ENCODE data around the gene RFX1. TPM values are rescaled to one million over a fixed set of nuclear protein-coding genes. Genes with fewer than 3 reads are reported as not detected.
A peak's percentile ranks its signal among the peaks of the same experiment; 100 is the strongest.

Gene RFX1
- total RNA-seq, 1 donor from 2014 or later: 4.7 TPM

GRCh38 chr19:14006766-14007562 is 844 bp upstream of the RFX1 start:
- H3K27ac ChIP-seq (ENCODE audit: low read depth, low read length): peak overlapping the region; percentile 99
- peaks cover 30 to 34% (median 33%) of the 10 kb centered on the region in 3 donors for H3K4me1 ChIP-seq (ENCODE audit: control insufficient read depth in 3 of 3, insufficient read depth in 3 of 3, low read length in 3 of 3)
- no peaks in the 10 kb centered on the region for H3K9me3 ChIP-seq (ENCODE audit: control insufficient read depth in 3 of 3, low read length in 3 of 3)
- H3K27me3 ChIP-seq (ENCODE audit: control insufficient read depth in 3 of 3, insufficient read depth in 3 of 3, low read length in 3 of 3): no peaks in the 10 kb centered on the region
- no peaks in the 10 kb centered on the region for H3K36me3 ChIP-seq (ENCODE audit: control insufficient read depth in 3 of 3, insufficient read depth in 3 of 3, low read length in 3 of 3)
- peak overlapping the region; percentile 94 to 99 (median 97) for H3K9ac ChIP-seq (ENCODE audit: low read depth in 1 of 3, low read length in 3 of 3)
- peak overlapping the region; percentile 87 to 97 (median 96) for H3K4me3 ChIP-seq (ENCODE audit: low read length in 3 of 3)

- H3K27me3 ChIP-seq (ENCODE audit: control insufficient read depth in 3 of 3, insufficient read depth in 3 of 3, low read length in 3 of 3): no peaks in the 10 kb centered on the region
- no peaks in the 10 kb centered on the region for H3K36me3 ChIP-seq (ENCODE audit: control insufficient read depth in 3 of 3, insufficient read depth in 3 of 3, low read length in 3 of 3)
- peaks cover 37 to 44% (median 38%) of the 10 kb centered on the region in 3 donors for H3K4me1 ChIP-seq (ENCODE audit: control insufficient read depth in 3 of 3, insufficient read depth in 3 of 3, low read length in 3 of 3)
- H3K9ac ChIP-seq (ENCODE audit: low read depth in 1 of 3, low read length in 3 of 3): peak overlapping the region; percentile 69 to 77 (median 74)
- no peaks in the 10 kb centered on the region for H3K9me3 ChIP-seq (ENCODE audit: control insufficient read depth in 3 of 3, low read length in 3 of 3)
- H3K27ac ChIP-seq (ENCODE audit: low read depth, low read length): peak overlapping the region; percentile 99
- peak overlapping the region; percentile 61 to 68 (median 62) for H3K4me3 ChIP-seq (ENCODE audit: low read length in 3 of 3)
These were observed 603 bp downstream of the RFX1 start for GRCh38 chr19:14005349-14006084.

DNA sequence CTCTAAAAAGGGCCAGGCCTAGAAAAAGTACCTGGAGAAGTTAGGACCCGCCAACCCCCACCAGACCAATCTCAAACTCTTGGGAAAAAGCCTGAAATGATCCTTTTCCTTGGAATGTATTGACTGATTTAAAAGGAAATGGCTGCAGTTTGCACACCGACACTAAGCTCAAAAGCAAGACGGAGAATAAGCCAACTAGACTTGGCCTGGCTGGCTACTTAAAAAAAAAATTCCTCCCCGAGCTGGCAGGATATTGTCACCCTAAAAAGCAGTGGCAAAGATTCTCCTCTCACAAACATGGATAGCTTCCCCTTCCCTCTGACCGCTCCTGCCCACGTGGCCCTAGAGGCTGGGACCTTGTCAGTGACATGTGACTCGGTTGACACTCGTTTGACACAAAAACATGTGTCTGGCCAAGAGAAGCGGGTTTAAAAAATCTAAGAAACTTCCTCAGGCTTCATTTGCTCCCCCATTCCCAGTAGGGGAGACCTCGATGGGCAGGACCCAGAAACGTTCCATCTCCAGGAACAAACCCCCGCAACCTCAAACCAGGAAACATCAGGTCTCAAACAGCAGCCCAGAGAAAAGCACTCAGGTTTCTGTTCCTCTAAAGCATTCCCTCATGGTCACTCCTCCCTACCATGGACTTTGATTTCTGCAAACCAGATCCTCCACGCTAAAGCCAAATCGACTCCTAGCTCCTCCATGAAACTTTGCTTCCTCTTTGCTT is 1.3 kb downstream of the RFX1 start:
- H3K27me3 ChIP-seq (ENCODE audit: control insufficient read depth in 3 of 3, insufficient read depth in 3 of 3, low read length in 3 of 3): no peaks in the 10 kb centered on the region
- H3K9me3 ChIP-seq (ENCODE audit: control insufficient read depth in 3 of 3, low read length in 3 of 3): no peaks in the 10 kb centered on the region
- peak overlapping the region; percentile 60 to 68 (median 62) for H3K4me3 ChIP-seq (ENCODE audit: low read length in 3 of 3)
- peaks cover 37 to 45% (median 41%) of the 10 kb centered on the region in 3 donors for H3K4me1 ChIP-seq (ENCODE audit: control insufficient read depth in 3 of 3, insufficient read depth in 3 of 3, low read length in 3 of 3)
- H3K9ac ChIP-seq (ENCODE audit: low read depth in 1 of 3, low read length in 3 of 3): peak overlapping the region; percentile 69 to 77 (median 74)
- H3K36me3 ChIP-seq (ENCODE audit: control insufficient read depth in 3 of 3, insufficient read depth in 3 of 3, low read length in 3 of 3): no peaks in the 10 kb centered on the region
- peak overlapping the region; percentile 99 for H3K27ac ChIP-seq (ENCODE audit: low read depth, low read length)

DNA sequence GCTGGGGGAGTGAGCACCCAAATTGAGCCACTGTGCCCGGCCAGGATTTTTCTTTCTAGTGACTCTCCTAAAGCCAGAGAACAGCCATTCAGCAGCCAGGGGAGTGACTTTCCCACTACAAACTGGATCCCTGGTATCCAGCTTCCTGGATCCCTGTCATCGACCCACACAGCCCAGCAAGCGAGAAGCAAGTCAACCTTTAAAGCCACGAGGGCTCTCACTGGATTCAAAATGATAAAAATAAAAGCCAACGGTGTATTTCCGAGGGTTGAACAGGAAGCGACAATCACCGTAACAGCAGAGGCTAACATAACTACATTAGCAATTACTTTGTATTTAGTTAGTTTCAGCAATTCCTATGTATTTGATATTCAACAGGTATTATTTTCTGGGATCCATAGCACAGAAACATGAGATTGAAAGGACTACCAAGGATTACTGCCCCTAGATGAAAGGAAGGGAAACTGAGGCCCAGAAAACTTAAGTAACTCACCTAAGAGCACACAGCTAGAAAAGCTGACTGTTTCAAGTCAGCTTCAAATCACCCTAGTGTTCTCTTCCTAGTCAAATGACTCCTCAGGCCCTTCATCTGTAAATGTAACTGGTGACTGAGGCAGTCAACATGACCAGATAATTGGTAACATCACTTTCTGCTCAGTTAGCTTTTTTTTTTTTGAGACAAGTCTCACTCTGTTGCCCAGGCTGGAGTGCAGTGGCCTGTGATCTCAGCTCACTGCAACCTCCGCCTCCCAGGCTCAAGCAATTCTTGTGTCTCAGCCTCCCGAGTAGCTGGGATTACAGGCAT is 2.7 kb downstream of the RFX1 start:
- Histone ChIP-seq H3K27ac (ENCODE audit: low read depth, low read length) (peak overlapping the region; percentile 99), H3K9me3 (ENCODE audit: control insufficient read depth in 3 of 3, low read length in 3 of 3) (peaks cover 0 to 2% (median 0%) of the 10 kb centered on the region in 3 donors), H3K36me3 (ENCODE audit: control insufficient read depth in 3 of 3, insufficient read depth in 3 of 3, low read length in 3 of 3) (peaks cover 0 to 3% (median 0%) of the 10 kb centered on the region in 3 donors), H3K9ac (ENCODE audit: low read depth in 1 of 3, low read length in 3 of 3) (peak overlapping the region; percentile 35 to 79 (median 70)), H3K4me1 (ENCODE audit: control insufficient read depth in 3 of 3, insufficient read depth in 3 of 3, low read length in 3 of 3) (peaks cover 37 to 45% (median 41%) of the 10 kb centered on the region in 3 donors), H3K4me3 (ENCODE audit: low read length in 3 of 3) (peak overlapping the region in 2 of 3 donors; percentile 1 to 10), H3K27me3 (ENCODE audit: control insufficient read depth in 3 of 3, insufficient read depth in 3 of 3, low read length in 3 of 3) (no peaks in the 10 kb centered on the region)

DNA sequence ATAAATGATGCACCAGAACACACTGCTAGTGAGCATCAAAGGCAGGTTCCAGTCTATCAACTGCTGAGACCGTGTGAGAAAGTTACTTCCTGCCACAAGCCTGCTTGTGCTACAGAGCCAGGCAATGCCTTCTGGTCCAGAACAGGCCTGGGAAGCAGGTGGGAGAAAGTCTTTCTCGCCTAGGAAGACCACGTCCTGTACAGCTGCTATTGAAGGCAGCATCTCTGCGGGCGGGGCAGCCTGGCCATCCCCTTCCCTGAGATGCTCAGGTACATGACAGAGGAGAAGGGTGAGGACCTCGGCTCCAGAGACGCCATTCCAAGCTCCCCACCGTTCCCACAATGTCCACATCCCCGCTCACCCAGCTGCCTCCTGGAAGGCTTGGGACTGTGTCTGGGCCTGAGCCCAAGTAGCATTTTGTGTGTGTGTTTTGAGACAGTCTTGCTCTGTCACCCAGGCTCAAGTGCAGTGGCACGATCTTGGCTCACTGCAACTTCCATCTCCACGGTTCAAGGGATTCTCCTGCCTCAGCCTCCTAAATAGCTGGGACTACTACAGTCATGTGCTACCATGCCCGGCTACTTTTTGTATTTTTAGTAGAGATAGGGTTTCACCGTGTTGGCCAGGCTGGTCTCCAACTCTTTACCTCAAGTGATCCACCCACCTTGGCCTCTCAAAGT is 3.4 kb downstream of the RFX1 start:
- H3K27me3 ChIP-seq (ENCODE audit: control insufficient read depth in 3 of 3, insufficient read depth in 3 of 3, low read length in 3 of 3): no peaks in the 10 kb centered on the region
- H3K4me3 ChIP-seq (ENCODE audit: low read length in 3 of 3): peak overlapping the region in 2 of 3 donors; percentile 10 to 54
- H3K27ac ChIP-seq (ENCODE audit: low read depth, low read length): peak overlapping the region; percentile 99
- peak overlapping the region; percentile 35 to 79 (median 61) for H3K9ac ChIP-seq (ENCODE audit: low read depth in 1 of 3, low read length in 3 of 3)
- H3K9me3 ChIP-seq (ENCODE audit: control insufficient read depth in 3 of 3, low read length in 3 of 3): peaks cover 0 to 2% (median 0%) of the 10 kb centered on the region in 3 donors
- peaks cover 0 to 3% (median 1%) of the 10 kb centered on the region in 3 donors for H3K36me3 ChIP-seq (ENCODE audit: control insufficient read depth in 3 of 3, insufficient read depth in 3 of 3, low read length in 3 of 3)
- peaks cover 38 to 46% (median 41%) of the 10 kb centered on the region in 3 donors for H3K4me1 ChIP-seq (ENCODE audit: control insufficient read depth in 3 of 3, insufficient read depth in 3 of 3, low read length in 3 of 3)

DNA sequence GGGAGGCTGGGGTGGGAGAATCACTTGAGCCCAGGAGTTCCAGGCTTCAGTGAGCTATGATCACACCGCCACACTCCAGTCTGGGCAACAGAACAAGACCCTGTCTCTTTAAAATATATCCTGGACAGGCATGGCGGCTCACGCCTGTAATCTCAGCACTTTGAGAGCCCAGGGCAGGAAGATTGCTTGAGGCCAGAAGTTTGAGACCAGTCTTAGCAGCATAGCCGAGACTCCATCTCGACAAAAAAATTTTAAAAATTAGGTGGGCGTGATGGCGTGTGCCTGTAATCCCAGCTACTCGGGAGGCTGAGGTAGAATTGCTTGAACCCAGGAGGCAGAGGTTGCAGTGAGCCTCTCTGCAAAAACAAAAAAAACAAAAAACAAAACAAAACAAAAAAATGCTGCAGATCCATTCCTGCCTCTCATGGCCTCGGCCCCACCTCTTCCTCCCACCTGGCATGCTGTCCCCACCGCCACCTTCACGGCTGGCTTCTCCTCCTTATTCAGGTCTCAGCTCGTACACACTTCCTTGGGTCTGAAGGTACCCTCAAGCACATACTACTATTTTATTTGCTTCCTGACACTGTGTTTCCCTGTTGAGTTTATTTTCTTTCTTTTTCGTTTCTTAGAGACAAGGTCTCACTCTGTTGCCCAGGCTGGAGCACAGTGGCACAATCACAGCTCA is 5.3 kb downstream of the RFX1 start:
- Histone ChIP-seq H3K4me1 (ENCODE audit: control insufficient read depth in 3 of 3, insufficient read depth in 3 of 3, low read length in 3 of 3) (peaks cover 37 to 55% (median 42%) of the 10 kb centered on the region in 3 donors), H3K27ac (ENCODE audit: low read depth, low read length) (no peak overlapping the region)

GRCh38 chr19:13999085-13999484 is 7.0 kb downstream of the RFX1 start:
- Histone ChIP-seq H3K27me3 (ENCODE audit: control insufficient read depth in 3 of 3, insufficient read depth in 3 of 3, low read length in 3 of 3) (no peaks in the 10 kb centered on the region), H3K9ac (ENCODE audit: low read depth in 1 of 3, low read length in 3 of 3) (no peak overlapping the region), H3K36me3 (ENCODE audit: control insufficient read depth in 3 of 3, insufficient read depth in 3 of 3, low read length in 3 of 3) (peaks cover 0 to 3% (median 3%) of the 10 kb centered on the region in 3 donors), H3K27ac (ENCODE audit: low read depth, low read length) (no peak overlapping the region), H3K4me1 (ENCODE audit: control insufficient read depth in 3 of 3, insufficient read depth in 3 of 3, low read length in 3 of 3) (peaks cover 33 to 50% (median 35%) of the 10 kb centered on the region in 3 donors), H3K4me3 (ENCODE audit: low read length in 3 of 3) (no peak overlapping the region), H3K9me3 (ENCODE audit: control insufficient read depth in 3 of 3, low read length in 3 of 3) (peaks cover 0 to 2% (median 0%) of the 10 kb centered on the region in 3 donors)

More for the DNA sequence above, 5.3 kb downstream of the RFX1 start:
- H3K4me3 ChIP-seq (ENCODE audit: low read length in 3 of 3): no peak overlapping the region
- H3K36me3 ChIP-seq (ENCODE audit: control insufficient read depth in 3 of 3, insufficient read depth in 3 of 3, low read length in 3 of 3): peaks cover 0 to 3% (median 3%) of the 10 kb centered on the region in 3 donors
- H3K9me3 ChIP-seq (ENCODE audit: control insufficient read depth in 3 of 3, low read length in 3 of 3): peaks cover 0 to 2% (median 0%) of the 10 kb centered on the region in 3 donors
- H3K27me3 ChIP-seq (ENCODE audit: control insufficient read depth in 3 of 3, insufficient read depth in 3 of 3, low read length in 3 of 3): no peaks in the 10 kb centered on the region
- no peak overlapping the region for H3K9ac ChIP-seq (ENCODE audit: low read depth in 1 of 3, low read length in 3 of 3)

DNA sequence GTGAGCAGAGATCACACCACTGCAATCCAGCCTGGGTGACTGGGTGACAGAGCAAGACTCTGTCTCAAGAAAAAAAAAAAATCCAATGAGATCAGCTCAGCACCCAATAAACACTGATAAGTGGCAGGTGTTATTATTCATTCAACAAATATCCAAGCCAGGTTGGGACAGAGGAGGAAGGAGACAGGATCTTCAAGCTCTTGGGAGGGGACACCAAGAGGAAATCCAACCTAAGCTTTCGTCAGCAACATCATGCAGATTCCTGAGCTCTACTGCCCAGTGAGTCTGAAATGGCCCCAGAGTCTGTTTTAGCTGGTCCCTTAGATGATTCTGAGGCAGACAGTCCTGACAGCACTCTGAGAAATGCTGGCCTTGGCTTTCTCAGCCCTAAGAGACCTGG is 7.7 kb downstream of the RFX1 start:
- no peak overlapping the region for H3K4me3 ChIP-seq (ENCODE audit: low read length in 3 of 3)
- H3K36me3 ChIP-seq (ENCODE audit: control insufficient read depth in 3 of 3, insufficient read depth in 3 of 3, low read length in 3 of 3): peaks cover 0 to 3% (median 3%) of the 10 kb centered on the region in 3 donors
- peaks cover 30 to 46% (median 31%) of the 10 kb centered on the region in 3 donors for H3K4me1 ChIP-seq (ENCODE audit: control insufficient read depth in 3 of 3, insufficient read depth in 3 of 3, low read length in 3 of 3)
- H3K27ac ChIP-seq (ENCODE audit: low read depth, low read length): no peak overlapping the region
- no peak overlapping the region for H3K9ac ChIP-seq (ENCODE audit: low read depth in 1 of 3, low read length in 3 of 3)
- peaks cover 0 to 2% (median 0%) of the 10 kb centered on the region in 3 donors for H3K9me3 ChIP-seq (ENCODE audit: control insufficient read depth in 3 of 3, low read length in 3 of 3)
- no peaks in the 10 kb centered on the region for H3K27me3 ChIP-seq (ENCODE audit: control insufficient read depth in 3 of 3, insufficient read depth in 3 of 3, low read length in 3 of 3)

Measured in skeletal muscle tissue (tissue), 4 donors.